GM12892 (cell line): ENCODE data around the gene CAMTA1.

Experiments
- POLR2A ChIP-seq: IDR thresholded peaks from 2 replicates; pipeline ENCODE4 v1.6.1; 2011; ENCODE audit warnings: low read depth, low read length, control low read depth
- POLR2AphosphoS5 ChIP-seq: IDR thresholded peaks from 2 replicates; pipeline ENCODE4 v1.6.1; 2011; ENCODE audit warnings: low read depth, low read length, control low read depth
- TAF1 ChIP-seq: IDR thresholded peaks from 2 replicates; pipeline ENCODE4 v1.6.1; 2011; ENCODE audit warnings: low read depth, mild to moderate bottlenecking, control low read depth, low read length, borderline replicate concordance

DNA sequence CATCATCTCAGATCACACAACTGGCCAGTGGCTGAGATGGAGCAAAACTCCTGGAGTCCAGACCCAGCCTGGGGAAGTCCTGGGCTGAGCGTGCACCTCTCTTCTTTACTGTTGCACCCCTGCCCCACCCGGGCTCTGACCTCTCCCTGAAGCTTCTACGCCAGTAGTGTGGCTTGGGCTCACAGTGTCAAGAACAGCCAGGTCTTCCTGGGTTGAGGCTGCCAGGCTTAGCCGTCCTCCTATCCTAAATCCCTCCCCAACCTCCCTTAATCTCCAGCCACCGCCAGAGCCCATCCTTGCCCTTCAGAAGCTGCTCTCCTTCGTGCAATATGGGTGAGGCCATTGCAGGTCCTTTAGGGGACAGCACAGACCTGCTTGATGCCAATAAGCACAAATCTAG, 586.7 kb downstream of the CAMTA1 start:
- no peak for TF ChIP-seq POLR2A
- no peak for TF ChIP-seq POLR2AphosphoS5
- TF ChIP-seq TAF1: no peak
